Keratinocyte (primary cell): ENCODE results near the gene STAM2. TPM values are rescaled to one million over a fixed set of nuclear protein-coding genes. Genes with fewer than 3 reads are reported as not detected.

Experiments
- DNase-seq: peaks from one replicate; pipeline ENCODE4 v3.0.0-alpha.2; 2011; ENCODE audit warnings: low read depth, missing footprints, low spot score
- FAIRE-seq: peaks from 2 replicates; lab custom pipeline; 2011; peaks lifted over from hg19 to GRCh38; lab: Jason Lieb, UNC
- H2AFZ ChIP-seq: 2 replicates; pipeline ENCODE4 v1.6.0; 2012; ENCODE audit warnings: low read length, control low read depth, inconsistent platforms; ENCODE audit not compliant: control insufficient read depth
- H3K27ac ChIP-seq: 2 replicates; pipeline ENCODE4 v1.5.1; 2011; ENCODE audit warnings: low read length; ENCODE audit not compliant: control insufficient read depth, insufficient read depth
- H3K27me3 ChIP-seq: 3 replicates; pipeline ENCODE4 v1.6.0; 2011; ENCODE audit warnings: low read length; ENCODE audit not compliant: control insufficient read depth, insufficient read depth; ENCODE audit errors: extremely low read depth
- H3K36me3 ChIP-seq, 2 experiments: 2 replicates in 1 of 2; 3 replicates in 1 of 2; pipeline ENCODE4 v1.5.1; 2011; ENCODE audit warnings: low read length in 2 of 2, mild to moderate bottlenecking in 1 of 2; ENCODE audit not compliant: control insufficient read depth in 2 of 2, insufficient read depth in 2 of 2; ENCODE audit errors: extremely low read depth in 1 of 2
- H3K4me1 ChIP-seq: 3 replicates; pipeline ENCODE4 v1.5.1; 2011; ENCODE audit warnings: low read length; ENCODE audit not compliant: control insufficient read depth, insufficient read depth; ENCODE audit errors: extremely low read depth
- H3K4me2 ChIP-seq: 3 replicates; pipeline ENCODE4 v1.6.0; 2011; ENCODE audit warnings: low read depth, low read length; ENCODE audit not compliant: control insufficient read depth, insufficient read depth; ENCODE audit errors: extremely low read depth
- H3K4me3 ChIP-seq, 3 experiments: fragments of 200-600 bp in 1 of 3; sonication (generic) in 1 of 3; 2 replicates in 2 of 3; 3 replicates in 1 of 3; pipeline ENCODE4 v1.5.1; 2011 to 2016; ENCODE audit warnings: low read length in 3 of 3, mild to moderate bottlenecking in 3 of 3, control low read depth in 2 of 3, inconsistent platforms in 1 of 3, low read depth in 1 of 3, mixed read lengths in 1 of 3, mixed run types in 1 of 3, moderate library complexity in 1 of 3; ENCODE audit not compliant: control insufficient read depth in 2 of 3, insufficient read depth in 2 of 3; ENCODE audit errors: extremely low read depth in 1 of 3
- H3K79me2 ChIP-seq: 2 replicates; pipeline ENCODE4 v1.6.0; 2012; ENCODE audit warnings: low read length; ENCODE audit not compliant: control insufficient read depth, insufficient read depth
- H3K9ac ChIP-seq: 3 replicates; pipeline ENCODE4 v1.6.0; 2011; ENCODE audit warnings: low read length; ENCODE audit not compliant: control insufficient read depth, insufficient read depth; ENCODE audit errors: extremely low read depth
- H3K9me1 ChIP-seq: 3 replicates; pipeline ENCODE4 v1.6.0; 2011; ENCODE audit warnings: low read length; ENCODE audit not compliant: control insufficient read depth, insufficient read depth; ENCODE audit errors: extremely low read depth
- H3K9me3 ChIP-seq: 2 replicates; pipeline ENCODE4 v1.5.1; 2012; ENCODE audit warnings: low read depth, low read length; ENCODE audit not compliant: control insufficient read depth
- H4K20me1 ChIP-seq: 3 replicates; pipeline ENCODE4 v1.6.0; 2011; ENCODE audit warnings: low read length; ENCODE audit not compliant: control insufficient read depth, insufficient read depth; ENCODE audit errors: extremely low read depth
- EZH2 ChIP-seq: IDR thresholded peaks from one replicate; pipeline ENCODE4 v1.6.1; 2012; ENCODE audit warnings: inconsistent platforms, mild to moderate bottlenecking, low read length, moderate library complexity
- dilution Hi-C: fragments of 300-500 bp; cut with MboI; formaldehyde crosslinking; loops from one replicate; pipeline ENCODE4 v1.7.0; 2020; ENCODE audit warnings: low sequenced_read_pairs; ENCODE audit not compliant: extremely low pct_ligation_motif_present
- polyA plus RNA-seq, 5 experiments: library from polyadenylated mRNA; depleted of rRNA in 3 of 5; stranded (reverse) in 3 of 5; stranded (forward) in 1 of 5; unstranded in 1 of 5; fragments of >200 nt; gene quantifications; 1 replicate in 1 of 5; 2 replicates in 3 of 5; 3 replicates in 1 of 5; pipeline versions ENCODE4 v1.2.1 to v1.2.3, GENCODE V29; 2011 to 2012; ENCODE audit warnings: missing spikeins in 2 of 5, low read depth in 1 of 5, low replicate concordance in 1 of 5
- TF ChIP-seq, protein P1 (sequence below), 3 experiments: IDR thresholded peaks in 1 of 3; conservative IDR thresholded peaks in 1 of 3; optimal IDR thresholded peaks in 1 of 3; 2 replicates in 2 of 3; 3 replicates in 1 of 3; pipeline versions ENCODE3 to v1.5.1; 2011; ENCODE audit warnings: low read length in 3 of 3, mild to moderate bottlenecking in 3 of 3, moderate library complexity in 2 of 3, control low read depth in 1 of 3, inconsistent platforms in 1 of 3; ENCODE audit not compliant: insufficient read depth in 2 of 3; ENCODE audit errors: extremely low read depth in 1 of 3

The STAM2 gene
- polyA plus RNA-seq, 1 donor (not counting 4 experiments of a cell fraction or from before 2014, with no cell fraction given): 20.7 TPM

DNA sequence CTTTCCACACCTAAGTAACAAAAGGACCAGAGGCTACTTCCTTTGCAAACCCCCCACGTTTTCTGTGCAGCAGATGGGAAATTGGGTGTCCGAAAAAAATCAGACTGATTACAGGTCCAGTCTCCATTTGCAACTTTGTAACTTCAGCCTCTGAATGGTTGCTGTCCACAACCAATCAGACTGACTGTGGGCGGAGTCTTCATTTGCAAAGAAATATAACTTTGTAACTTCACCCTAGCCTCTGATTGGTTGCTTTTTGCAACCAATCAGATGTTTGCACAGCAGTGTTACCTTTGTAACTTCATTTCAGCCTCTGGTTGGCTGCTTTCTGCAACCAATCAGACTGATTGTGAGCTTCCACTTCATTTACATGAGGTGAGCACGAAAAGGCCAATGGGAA, 48.9 kb downstream of the STAM2 start:
- TF ChIP-seq EZH2: no peak
- TF ChIP-seq, protein P1, sequence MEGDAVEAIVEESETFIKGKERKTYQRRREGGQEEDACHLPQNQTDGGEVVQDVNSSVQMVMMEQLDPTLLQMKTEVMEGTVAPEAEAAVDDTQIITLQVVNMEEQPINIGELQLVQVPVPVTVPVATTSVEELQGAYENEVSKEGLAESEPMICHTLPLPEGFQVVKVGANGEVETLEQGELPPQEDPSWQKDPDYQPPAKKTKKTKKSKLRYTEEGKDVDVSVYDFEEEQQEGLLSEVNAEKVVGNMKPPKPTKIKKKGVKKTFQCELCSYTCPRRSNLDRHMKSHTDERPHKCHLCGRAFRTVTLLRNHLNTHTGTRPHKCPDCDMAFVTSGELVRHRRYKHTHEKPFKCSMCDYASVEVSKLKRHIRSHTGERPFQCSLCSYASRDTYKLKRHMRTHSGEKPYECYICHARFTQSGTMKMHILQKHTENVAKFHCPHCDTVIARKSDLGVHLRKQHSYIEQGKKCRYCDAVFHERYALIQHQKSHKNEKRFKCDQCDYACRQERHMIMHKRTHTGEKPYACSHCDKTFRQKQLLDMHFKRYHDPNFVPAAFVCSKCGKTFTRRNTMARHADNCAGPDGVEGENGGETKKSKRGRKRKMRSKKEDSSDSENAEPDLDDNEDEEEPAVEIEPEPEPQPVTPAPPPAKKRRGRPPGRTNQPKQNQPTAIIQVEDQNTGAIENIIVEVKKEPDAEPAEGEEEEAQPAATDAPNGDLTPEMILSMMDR (optimal IDR thresholded peaks at IDR 0.05 in 1 of 3, IDR thresholded peaks at IDR 0.05 in 1 of 3, conservative IDR thresholded peaks at IDR 0.05 in 1 of 3; ENCODE audit: extremely low read depth in 1 of 3, insufficient read depth in 2 of 3, low read length in 3 of 3): no peak
- Histone ChIP-seq H3K27ac (no peak overlapping the region), H3K4me3 (no peak overlapping the region), H3K9ac (no peak overlapping the region), H2AFZ (no peak overlapping the region), H3K4me2 (no peak overlapping the region), H3K4me1 (no peaks in the 10 kb centered on the region), H4K20me1 (no peaks in the 10 kb centered on the region), H3K36me3 (peaks cover 0 to 2% of the 10 kb centered on the region in 2 experiments), H3K27me3 (no peaks in the 10 kb centered on the region), H3K79me2 (no peaks in the 10 kb centered on the region), H3K9me1 (no peaks in the 10 kb centered on the region), H3K9me3 (no peaks in the 10 kb centered on the region)
- FAIRE-seq (no peak), DNase-seq (no peak)
- dilution Hi-C loops: no loop called here

DNA sequence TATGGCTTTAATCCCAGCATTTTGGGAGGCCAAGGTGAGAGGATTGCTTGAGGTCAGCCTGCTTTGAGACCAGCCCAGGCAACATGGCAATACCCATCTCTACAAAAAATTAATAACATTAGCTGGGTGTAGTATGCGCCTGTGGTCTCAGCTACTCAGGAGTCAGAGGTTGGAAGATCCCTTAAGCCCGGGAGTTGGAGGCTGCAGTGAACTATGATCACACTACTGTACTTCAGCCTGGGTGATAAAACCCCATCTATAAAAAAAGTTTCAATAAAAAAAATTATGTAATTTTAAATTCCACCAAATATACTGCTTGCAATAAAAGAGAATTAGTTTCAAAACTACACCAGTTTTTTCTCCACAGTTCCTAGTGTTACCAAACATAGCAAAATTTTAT, 53.4 kb downstream of the STAM2 start:
- Histone ChIP-seq H3K9ac (no peak overlapping the region), H3K9me1 (no peaks in the 10 kb centered on the region), H2AFZ (no peak overlapping the region), H3K9me3 (no peaks in the 10 kb centered on the region), H3K27ac (no peak overlapping the region), H3K4me1 (no peaks in the 10 kb centered on the region), H3K79me2 (no peaks in the 10 kb centered on the region), H4K20me1 (no peaks in the 10 kb centered on the region), H3K4me3 (no peak overlapping the region), H3K36me3 (no peaks in the 10 kb centered on the region), H3K4me2 (no peak overlapping the region), H3K27me3 (no peaks in the 10 kb centered on the region)
- no peak for FAIRE-seq
- dilution Hi-C loops: no loop called here
- TF ChIP-seq, protein P1 (optimal IDR thresholded peaks at IDR 0.05 in 1 of 3, IDR thresholded peaks at IDR 0.05 in 1 of 3, conservative IDR thresholded peaks at IDR 0.05 in 1 of 3; ENCODE audit: extremely low read depth in 1 of 3, insufficient read depth in 2 of 3, low read length in 3 of 3): no peak
- TF ChIP-seq EZH2: no peak
- no peak for DNase-seq
